Stimulated activated CD8-positive, alpha-beta memory T cell treated with anti-CD3 and anti-CD28 coated beads, Interleukin-2, amount 100 ng/mL, for 48 hours (primary cell): Measurements from ENCODE around the gene ZNF777.
"Not testable (repeated sequence)": the region's sequence is repeated elsewhere in the genome, so short reads cannot be mapped to it uniquely, and the experiment has no call there.

Experiments used
- DNase-seq, 2 donors: peaks; one replicate each; pipeline ENCODE4 v3.0.0-alpha.2; 2020; ENCODE audit warnings: low read depth in 2 of 2

ZNF777 gene

DNA sequence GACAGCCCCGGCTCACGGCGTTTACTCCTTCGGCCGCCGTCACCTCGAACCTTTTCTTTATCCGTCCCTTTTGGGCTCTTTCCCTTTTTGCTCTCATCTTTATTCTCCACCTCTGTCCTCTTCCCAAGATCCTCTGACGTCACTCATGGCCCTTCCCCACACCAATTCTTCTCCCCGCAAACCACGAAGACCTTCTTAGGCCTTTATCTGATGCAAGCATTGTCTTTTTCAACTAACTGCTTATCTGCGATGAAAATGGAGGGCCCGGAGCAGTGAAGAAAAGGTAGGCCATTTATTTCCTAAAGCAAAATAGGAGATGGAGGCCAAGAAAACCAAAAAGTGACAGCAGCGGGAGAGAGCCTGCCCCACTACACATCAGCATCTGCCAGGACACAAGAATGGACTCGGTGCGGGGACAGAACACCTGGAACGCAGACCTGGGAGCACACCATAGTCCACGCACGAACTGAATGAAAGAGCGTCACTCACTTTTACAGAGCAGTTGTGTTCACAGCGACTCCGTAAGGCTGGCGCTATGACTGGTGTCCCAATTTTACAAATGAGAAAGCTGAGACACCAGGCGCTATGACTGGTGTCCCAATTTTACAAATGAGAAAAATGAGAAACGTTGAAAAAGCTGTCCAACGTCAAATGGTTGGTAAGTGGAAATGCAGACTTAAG, 45.3 kb downstream of the ZNF777 start:
- no peak for DNase-seq

DNA sequence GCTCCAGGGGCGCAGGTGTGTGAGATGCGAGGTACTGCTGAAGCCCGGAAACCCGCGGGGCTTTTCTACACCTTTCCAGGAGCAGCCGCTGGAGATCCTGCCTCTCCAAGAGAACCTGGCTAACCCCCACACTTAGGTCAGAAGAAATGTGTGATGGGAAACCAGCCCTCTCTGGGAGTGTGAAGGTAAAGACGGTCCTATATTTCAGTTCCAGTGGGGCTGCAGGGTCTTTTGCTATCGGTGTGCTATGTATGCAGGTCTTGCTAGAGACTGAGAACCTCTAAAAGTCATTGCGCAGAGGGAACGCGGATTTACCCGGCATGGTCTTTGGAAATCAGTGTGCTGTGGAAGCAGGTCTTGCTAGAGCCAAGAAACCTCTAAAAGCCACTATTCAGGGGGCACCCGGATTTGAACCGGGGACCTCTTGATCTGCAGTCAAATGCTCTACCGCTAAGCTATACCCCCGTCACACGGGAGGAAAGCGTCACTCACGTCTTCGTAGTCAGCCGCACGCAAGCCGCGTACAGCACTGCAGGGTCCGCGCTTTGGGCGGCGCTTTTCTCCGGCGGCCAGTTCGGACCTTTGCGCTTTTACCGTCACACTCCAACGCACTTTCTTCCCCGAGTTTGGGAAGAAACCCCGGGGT, 46.0 kb downstream of the ZNF777 start:
- peak; percentile 19 to 55 for DNase-seq

DNA sequence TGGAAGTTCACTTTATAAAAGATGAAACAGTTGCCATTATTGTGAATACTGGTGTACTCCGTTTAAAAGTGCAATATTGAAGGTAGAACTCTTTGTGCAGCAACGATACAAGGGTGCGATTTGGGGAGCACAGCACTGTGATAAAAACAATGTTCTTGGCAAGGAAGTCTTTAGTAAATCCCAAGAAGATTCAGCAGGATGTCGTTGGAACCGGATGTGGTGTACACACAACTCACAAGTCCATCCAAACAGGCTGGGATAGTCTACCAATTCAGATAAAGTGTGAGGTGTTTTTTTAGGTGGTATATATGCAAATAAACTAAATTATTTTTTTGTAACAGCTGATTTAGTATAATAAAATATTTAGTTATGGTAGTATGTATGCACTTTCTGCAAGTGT, 46.7 kb downstream of the ZNF777 start:
- DNase-seq: no peak

DNA sequence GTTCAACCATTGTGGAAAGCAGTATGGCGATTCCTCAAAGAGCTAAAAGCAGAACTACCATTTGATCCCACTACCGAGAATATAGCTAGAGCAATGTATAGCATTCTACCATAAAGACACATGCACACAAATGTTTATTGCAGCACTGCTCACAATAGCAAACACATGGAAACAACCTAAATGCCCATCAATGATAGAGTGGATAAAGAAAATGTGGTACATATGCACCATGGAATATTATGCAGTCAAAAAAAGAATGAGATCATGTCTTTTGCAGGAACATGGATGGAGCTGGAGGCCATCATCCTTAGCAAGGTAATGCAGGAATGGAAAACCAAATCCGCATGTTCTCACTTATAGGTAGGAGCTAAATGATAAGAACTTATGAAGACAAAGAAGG, 47.8 kb downstream of the ZNF777 start:
- not testable (repeated sequence) for DNase-seq

DNA sequence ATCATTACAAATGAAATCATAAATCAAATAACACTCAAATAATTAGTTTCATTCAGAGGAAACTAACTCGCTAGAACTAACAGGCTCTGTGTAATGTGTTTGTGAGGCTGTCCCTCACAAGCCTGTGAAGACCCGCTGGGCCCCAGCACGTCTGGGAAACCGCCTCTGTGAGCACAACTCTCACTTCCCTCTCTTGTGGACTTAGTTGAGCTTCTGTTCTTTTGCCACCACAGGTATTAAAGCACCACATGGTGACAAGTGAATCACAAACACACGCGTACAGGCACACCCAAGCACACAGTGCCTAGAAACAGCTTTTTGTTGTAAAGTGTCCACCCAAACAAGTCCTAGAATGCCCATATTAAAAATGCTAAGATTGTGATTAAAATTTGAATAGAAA, 51.0 kb downstream of the ZNF777 start:
- DNase-seq: no peak

DNA sequence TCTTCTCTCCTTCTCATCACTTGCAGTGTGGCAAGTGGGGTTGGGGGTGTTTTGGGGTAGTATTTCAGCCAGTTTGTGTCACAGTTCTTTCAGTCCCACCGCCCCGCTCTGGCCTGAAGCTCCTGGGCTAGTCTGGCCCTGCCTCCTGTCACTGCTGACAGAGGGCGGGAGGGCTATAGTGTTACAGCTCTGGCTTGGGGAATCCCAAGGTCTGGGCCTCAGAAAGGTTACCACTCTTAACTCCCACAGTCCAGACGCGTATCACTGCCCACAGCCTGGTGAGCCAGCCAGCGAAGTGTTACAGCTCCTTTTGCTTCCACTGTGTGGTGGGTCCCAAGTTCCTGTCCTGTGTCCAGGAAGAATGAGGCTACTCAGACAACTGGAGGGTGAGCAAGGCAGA, 56.0 kb downstream of the ZNF777 start:
- DNase-seq: no peak

DNA sequence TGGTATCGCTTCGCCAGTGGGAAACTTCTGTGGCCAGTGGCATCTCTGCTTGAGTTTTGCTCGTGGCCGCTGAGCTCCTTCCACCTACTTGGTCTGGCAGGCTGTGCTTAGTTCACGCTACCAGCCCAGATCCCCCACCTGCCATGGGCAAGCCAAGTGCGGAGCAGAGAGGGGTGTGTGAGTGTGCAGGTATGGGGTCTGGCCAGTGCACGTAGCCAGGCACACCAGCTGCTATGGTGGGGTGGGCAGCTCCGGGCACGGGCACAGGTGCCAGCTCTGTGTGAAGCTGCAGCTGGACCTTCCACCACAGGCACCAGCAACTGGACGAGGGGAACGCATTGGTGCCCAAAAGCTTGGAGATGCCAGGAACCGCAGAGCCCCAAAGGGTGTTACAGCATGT, 56.5 kb downstream of the ZNF777 start:
- DNase-seq: no peak

DNA sequence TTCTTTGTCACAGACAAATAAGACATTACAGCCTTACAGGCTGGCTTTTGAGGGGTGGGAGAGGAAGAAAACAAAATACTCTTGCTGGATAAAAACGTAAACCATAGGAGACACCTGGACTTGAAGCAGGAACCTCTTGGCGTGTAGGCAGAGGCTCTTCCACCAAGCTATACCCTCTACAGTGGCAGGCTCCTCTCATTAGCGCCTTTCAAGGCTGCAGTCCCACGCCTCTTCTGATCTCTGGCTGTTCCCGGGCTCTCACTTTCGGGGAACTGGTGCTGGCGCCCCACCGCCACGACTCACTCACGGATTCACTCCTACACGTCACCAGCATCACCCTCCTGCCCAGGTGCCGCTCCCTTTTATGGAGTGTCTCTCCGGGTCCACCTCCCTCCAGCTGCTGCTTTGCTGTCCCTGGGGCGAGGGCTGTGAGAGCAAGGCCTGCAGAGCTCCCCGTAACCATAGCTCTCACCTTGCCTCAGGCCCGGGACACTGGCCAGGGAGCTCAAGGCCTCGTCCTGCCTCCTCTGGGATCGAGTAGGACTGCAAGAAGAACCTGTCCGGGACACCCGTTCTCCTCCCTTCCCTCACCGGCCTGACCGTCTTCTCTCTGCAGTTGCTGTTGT, 62.6 kb downstream of the ZNF777 start:
- DNase-seq: no peak

DNA sequence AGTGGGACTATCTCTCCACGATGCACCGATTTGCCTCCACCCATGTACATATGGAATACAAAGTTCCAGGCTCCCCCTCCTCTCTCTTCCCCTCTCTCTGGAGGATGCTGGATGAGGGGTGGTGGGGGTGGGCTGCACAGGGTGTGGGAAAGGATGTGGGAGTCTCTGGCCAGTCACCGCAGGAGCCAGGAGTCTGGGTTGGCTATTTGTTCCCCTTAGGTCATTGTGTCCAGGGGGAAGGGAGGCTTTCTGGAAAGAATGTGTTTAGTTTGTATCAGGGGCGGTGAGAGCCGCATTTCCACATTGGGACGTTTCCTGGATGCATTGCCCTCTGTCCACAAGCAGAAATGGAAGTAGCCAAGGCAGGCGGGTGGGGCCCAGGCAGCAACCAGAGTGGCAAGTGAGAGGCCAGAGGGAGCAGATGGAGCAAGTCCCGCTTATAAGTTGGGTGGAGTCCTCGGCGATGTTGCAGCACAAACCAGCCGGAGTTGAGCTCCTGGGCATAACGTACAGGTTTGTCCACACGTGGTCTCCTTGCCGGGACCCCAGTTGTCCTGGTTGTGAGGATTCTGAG, 63.3 kb downstream of the ZNF777 start:
- DNase-seq: no peak

DNA sequence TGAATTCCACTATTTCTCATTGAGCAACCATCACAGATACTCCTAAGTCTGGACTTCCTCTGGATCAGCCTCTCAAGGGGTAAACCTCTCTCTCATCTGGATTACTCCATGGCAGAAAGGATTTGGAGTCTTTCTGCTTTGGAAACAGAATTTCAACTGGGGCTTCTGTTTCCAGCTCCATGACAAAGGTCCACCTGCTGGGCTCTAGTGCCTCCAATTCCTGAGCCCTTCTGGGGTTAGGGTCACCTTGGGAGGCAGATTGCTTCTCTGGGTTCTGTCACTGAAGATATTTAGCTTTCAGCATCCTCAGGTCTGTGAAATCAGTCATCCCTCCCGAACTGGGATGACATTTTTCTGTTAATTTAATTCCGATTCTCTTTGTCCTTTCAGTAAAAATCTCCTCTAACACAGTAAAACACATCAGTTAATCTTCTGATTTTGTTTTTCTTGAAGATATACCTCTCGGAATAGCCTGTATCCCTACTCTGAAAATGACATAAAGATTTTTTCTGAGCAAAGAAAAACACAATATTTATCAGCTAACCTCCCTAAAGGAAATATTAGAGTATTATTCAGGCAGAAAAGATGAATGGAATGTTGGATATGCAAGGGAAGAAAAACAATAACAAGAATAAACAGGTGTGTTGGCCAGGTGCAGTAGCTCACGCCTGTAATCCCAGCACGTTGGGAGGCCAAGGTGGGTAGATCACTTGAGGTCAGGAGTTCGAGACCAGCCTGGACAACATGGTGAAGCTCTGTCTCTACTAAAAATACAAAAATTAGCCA, 72.1 kb downstream of the ZNF777 start:
- not testable (repeated sequence) for DNase-seq

DNA sequence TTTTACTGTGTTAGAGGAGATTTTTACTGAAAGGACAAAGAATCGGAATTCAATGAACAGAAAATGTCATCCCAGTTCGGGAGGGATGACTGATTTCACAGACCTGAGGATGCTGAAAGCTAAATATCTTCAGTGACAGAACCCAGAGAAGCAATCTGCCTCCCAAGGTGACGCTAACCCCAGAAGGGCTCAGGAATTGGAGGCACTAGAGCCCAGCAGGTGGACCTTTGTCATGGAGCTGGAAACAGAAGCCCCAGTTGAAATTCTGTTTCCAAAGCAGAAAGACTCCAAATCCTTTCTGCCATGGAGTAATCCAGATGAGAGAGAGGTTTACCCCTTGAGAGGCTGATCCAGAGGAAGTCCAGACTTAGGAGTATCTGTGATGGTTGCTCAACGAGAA, 74.3 kb downstream of the ZNF777 start:
- DNase-seq: not testable (repeated sequence)

DNA sequence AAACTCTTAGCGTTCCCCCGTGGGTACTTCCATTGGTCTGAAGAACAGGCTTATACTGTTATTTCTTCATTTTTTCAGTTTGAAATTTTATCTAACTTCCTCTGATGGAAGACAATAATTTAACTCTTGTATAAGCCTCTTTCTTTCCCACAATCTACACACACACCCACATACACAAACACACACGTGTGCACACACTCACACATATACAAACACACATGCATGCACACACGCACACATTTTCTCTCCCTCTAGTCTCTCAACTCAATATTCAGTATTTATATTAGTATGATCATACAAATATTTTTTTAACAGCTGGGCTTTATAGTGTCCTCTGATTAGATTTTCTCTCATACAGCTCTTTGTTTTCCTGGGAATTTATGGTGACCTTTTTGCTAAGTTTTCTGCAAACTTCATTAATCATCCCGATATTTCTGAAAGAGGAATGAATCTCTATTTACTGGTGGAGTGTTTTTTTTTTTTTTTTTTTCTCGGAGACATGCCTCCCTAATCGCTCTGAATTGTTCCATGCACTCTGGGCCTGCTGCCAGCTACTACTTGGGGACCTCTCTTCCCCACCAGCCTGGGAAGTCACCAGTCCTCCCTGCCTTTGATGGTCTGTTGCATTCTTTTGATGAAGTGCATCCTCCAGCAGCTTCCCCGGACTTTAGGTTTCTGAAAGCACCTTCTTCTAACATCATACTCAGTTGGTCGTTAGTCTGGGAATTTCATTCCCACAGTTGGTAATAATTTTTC, 75.5 kb downstream of the ZNF777 start:
- DNase-seq: no peak
